GM19372 (cell line): ENCODE data around the gene MAPRE2.

Experiments used
- ATAC-seq: cut with Tn5 transposase; IDR thresholded peaks from one replicate; pipeline ENCODE4 v1.9.1; 2021; ENCODE audit warnings: mild to moderate bottlenecking, low read depth, moderate library complexity; ENCODE audit not compliant: unreplicated experiment

Gene MAPRE2

DNA sequence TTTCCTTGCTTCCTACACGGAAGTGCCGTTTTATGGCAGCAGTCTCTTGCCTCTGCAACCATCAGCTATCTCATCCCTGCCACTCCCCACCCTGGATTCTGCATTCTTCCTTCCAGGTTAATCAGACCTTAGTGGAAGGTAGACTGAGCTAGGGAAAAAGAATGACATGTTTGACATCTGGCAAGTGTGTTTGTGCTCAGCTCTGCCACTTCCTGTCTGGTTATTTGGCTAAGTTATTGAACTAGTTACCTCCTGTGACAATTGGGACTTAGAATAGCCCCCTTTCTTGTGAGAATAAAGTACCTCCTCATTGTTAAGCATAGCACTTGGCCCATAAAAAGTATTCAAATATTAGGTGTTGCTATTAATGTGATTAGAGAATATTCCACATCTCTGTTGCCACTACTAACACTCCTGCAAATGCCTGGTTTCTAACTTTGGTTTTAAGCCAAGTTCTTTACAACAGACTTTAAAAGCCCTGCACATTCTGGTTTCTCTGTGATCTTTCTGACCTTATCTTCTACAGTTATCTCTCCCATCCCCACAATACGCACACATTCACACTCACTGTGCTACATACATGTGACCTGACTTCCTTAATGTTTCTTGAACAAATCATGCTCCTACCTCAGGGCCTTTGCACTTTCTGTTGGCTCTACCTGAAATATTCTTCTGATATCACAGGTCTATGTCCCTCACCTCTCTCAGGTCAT, 10.8 kb upstream of the MAPRE2 start:
- peak; percentile 55 for ATAC-seq

DNA sequence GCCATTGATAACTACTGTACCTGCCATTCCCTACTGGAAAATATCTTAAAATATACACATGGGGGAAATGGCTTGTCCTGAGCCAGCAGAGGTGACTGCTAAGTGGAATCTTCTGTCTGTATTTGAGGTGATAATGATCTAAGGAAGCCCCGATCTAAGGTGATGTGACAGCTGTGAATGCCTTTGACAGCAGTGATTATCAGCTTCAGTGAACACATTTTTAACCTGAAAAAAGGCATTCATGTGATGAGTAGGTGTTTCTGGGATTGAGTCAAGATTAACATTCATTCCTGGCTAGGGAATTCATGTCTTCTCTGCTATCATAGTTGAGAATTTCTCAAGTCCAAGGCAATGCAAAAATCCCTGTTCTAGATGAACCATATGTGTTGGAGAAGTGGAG, 9.1 kb upstream of the MAPRE2 start:
- no peak for ATAC-seq

DNA sequence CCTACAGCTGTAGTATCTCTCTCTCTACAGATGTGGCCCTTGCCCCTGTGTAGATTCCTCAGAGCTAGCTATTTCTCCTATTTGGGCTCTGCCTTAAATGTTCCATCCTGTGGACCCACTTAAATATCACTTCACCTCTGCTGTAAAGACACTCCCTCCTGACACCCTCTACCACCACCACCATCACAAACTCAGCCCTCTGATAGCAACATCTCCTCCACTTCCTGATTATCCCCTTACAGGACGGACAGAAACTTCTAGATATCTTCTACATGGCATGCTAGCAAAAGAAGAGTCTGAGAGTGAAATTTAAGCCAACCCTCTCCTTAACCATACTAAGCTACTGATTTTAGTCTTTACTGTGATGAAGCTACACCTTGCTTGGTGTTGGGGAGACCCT, 3.2 kb upstream of the MAPRE2 start:
- ATAC-seq: no peak

DNA sequence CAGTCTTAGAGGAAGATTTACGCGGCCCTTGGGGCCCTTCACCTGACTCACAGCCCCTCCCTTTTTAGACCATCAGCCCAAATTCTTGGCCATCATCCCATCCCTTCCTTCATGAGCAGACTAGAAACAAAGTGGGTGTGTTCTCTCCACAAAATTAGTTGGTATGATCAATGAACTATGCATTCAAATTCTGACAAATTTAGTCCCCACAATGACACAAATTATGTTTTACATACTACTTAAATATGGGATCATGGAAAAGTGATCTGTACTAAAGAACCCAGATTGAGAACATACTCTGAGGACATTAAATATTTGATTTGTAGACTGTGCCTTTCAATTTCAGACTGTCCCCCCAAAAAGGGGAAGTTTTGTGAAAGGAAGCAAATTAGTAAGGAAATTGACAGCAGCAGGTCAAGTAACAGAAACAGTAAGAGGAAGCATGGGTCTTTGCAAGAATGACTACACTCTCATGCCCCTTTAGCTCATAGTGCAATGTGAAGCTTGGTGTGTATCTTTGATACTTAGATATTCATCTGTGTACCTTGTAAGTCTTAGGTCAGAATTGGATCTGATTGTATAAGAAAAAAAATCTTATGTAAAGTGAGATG, 2.2 kb upstream of the MAPRE2 start:
- peak; percentile 24 for ATAC-seq

DNA sequence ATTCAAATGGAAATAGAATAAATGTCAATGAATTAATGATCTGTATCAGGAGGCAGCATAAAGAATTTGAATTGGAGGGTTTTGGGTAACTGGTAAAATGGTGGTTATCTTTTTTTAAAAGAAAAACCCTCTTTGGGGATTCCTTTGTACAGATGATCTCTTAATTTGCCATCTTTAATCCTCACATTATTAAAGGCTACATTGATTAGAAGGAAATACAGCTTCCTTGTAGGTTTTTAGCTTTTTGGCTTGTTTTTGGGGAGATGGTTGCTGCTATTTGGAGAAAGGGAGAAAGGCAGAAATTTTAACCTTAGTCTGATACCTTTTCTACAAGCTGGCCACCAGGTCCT, 600 bp upstream of the MAPRE2 start:
- no peak for ATAC-seq

DNA sequence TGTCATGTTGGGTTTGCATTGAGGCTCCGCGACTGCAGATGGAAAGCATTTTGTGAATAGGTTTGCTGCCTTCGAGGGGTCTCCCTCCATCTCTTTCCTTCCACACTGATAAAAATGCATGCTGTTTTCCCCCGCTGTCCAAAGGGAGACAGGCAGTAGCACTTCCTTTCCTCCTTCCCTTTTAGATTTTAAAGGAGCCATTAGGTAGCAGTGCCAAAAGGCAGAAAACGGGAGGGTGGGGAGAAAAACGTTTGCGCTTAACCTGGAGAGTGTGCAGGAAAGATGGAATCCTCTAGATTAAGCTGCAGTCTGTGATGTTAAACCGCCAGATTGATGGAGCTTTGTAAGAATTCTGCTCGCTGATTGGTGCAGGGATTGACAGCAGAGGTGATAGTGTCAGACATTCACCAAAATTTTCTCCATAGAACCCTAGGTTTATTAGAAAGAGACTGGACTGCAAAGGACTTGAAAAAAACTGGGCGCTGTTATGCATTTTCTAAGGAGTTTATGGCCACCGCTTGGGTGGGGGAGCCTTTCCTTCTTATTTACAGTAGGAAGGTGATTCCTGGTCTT, 688 bp downstream of the MAPRE2 start:
- ATAC-seq: no peak

DNA sequence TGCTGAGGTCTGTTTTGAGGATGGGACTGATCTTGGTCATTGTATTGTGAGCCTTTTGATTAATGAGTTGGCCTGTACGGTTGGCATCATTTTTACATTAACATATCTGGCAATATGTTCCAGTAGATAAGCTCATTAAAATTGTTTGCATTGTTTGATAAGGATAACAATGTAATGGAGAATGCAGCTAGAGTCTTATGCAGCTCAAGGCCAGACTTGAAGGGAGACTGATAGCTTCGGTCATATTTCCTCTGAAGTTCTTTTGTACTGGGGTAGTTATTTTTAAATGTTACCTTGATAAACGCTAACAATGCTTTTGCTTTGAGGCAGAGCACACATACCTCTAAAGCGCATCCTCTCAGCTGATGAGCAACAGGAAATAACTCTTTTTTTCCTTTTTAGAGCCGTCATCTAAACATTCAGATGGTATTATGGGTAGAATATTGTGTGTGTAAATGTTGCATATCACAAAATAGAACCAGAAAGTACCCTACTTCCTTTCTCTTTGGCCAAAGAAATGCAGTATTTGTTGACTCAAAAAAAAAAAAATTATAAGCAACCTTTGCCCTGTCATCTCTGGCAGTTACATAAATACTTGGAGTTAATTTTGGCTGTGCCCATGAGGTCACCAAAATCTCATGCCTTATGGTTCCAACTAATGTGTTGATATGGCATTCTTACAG, 1.3 kb downstream of the MAPRE2 start:
- no peak for ATAC-seq

DNA sequence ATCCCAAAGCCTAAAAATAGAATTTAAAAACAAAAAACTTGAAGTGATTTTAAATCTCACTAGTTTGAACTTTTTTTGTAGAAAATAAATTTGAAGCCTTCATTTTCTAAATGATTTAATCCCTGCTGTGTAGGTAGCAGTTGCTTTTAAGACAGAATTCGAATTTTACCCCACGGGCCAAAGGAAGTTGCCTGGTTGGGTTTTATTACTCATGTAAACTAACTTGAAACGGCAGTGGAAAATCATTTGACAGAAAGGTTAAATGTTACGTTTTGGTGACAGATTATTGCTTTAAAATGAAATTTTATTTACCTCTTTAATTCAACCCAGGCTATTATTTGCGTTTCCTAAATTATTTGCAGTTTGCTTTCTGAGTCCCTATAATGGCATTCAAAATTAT, 2.0 kb downstream of the MAPRE2 start:
- ATAC-seq: no peak

DNA sequence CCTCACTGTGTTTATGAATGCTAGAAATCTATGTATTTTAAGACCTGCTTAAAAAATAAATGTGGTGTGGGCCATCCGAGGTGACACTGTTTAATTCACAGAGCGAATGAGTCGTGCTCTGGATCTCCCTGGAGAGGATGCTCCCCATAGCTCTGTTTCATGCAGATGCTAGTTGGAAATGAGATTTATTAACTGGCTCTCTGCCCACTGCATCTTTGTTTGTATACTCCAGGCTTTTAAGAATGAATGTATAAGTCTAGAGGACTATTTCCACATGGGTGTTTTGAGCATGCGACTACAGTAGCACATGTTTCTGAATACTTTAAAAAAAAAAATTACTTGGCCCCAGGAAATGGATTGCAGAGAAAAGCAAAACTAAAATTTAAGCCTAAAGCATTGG, 3.9 kb downstream of the MAPRE2 start:
- ATAC-seq: no peak

DNA sequence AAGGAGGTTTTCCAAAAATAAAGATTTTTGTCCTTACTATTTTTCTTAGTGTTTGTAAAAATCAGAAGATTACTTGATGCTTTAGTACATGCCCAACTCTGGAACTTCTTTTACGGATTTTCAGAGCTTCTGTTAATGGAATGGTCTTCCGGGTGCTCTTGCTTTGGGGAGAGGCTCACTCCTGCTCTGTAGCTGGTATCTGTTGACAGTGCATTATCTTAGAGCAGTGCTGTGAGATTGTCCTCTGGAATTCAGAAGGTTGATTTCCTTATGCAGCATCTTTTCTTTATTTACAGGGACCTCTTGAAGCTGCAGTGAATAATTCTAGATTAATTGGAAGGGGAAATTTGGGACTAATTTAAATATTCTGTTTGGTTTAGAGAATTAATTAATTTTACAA, 4.6 kb downstream of the MAPRE2 start:
- no peak for ATAC-seq

DNA sequence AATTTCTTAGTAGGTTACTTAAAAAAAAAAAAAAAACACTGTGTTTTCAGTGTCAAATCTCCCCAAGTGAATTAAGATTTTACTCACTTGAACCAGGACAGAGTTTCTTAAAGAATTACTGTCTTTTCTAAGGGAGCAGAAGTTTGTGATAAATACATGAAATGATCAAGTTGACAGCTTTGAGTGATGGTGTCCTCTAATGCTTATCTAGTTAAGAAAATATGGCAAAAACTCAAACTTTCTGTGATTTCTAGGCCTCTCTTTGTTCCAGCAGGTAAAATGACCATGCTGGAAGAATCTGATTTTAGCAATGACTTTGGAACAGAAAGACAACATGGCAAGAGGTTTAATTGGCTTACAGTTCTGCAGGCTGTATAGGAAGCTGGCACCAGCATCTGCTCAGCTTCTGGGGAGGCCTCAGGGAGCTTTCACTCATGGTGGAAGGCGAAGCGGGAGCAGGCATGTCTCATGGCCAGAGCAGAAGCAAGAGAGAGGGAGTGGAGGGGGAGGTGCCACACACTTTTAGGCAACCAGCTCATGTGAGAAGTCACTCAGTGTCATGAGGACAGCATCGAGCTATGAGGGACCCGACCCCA, 6.6 kb downstream of the MAPRE2 start:
- ATAC-seq: no peak

DNA sequence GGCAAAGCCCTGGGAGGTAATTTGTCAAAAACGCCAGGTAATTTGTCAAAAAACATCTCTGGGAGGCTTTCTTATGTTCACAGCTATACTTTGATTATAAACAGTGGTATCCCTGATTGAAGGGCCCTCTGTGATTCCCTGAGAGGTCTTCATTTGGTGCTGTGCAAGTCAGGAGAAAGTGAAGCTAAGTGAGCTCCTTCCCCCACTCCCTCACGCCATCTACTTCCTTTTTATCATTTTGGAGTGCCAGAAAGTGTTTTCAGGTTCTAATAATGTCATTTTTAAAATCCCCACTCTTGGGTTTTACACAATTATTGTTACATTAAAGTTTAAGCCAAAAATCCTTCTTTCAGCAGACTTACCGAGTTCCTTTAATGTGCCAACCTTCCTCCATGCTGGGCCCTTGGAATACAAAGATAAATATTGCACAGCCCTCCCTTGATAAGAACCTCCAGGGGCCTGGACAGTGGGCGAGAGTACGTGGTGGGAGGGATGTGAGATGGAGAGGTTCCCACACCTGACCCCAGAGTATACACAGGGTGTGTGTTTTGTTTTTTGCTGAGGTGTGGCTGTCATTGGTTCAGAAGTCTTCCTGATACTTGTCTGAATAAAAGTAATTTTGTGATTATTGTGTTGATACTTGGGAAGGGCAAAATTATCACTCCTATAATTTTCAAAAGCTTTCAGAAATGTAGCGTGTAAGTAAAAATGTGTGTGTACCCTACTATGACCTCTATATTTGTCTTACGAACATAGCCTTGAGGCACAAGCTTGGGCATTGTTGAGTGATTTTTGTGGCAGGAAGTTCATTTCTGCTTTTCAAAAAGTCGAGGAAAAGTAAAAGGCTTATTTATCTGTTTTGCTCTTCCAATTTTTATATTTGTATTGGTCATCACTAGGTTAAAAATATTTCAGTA, 8.2 kb downstream of the MAPRE2 start:
- ATAC-seq: no peak

DNA sequence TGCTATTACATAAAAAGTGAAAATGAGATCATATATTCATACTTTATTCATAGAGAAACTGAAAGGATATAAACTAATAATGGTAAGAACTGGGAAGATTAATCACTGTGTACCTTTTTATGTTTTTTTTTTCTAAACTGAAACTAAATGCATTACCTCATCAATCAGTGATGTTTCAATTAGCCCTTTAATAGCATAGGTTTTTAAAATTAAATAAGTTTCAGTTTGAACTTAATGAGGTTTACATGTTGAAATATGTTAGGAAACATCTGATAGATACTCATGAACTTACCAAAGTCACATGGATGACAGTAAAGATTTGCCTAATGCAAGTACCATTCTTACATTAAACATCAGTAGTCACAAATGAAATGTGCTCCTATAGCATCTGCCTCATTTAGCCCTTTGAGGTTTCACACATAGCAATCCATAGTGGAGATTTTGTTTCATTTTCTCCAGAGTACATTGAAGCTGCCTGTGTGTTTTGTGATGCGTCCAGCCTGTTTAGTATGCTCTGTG, 8.9 kb downstream of the MAPRE2 start:
- no peak for ATAC-seq

DNA sequence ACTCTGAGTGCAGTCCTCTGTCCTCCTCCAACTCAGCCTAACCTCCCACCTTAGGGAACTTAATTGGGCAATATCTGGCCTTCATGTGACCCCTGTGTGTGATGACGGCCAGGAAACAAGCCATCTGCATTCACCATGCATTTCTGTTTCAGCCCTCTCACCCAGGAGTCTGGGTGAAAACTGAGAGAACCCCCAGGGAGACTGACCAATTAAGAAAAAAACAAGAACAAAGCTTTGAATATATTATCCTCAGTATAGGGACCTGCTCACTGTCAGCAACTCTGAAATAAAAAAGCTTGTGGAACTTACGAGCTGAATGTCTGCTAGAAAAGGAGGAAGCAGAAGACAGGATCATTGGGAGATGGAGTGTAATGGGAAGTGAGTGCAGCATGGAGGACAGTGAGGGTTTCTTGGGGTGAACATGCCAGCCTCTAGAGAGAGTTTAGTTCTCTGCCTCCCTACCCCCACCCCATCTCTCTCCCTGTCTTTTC, 9.5 kb downstream of the MAPRE2 start:
- no peak for ATAC-seq

DNA sequence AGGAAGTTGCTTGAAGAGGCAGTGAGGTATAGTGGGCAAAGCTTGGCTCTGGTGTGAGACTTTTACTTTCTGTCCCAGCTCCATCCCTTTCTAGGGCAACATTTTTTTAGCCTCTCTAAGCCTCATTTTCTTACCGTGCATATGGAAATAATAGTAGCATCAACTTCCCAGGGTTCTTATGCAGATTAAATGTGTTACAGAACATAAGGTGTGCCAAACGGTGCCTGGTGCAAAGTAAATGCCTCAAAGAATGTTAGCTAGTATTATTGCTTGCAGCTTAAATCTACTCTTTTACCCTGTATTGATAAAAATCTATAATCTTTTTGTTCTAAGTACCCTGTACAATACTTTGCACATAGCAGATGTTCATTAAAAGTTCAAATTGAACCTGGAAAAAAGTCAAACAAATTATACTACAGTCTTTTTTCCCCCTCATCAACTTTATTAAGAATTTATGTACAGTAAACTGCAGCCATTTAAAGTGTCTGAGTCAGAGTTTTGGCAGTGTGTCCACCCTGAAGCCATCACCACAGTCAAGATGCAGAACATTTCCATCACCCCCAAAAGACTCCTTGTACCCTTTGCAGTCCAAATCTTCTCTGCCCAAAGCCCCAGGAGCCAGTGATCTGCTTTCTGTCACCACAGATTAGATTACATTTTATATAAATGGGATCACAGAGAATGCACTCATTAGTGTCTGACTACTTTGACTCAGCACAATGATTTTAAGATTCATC, 10.6 kb downstream of the MAPRE2 start:
- ATAC-seq: no peak

DNA sequence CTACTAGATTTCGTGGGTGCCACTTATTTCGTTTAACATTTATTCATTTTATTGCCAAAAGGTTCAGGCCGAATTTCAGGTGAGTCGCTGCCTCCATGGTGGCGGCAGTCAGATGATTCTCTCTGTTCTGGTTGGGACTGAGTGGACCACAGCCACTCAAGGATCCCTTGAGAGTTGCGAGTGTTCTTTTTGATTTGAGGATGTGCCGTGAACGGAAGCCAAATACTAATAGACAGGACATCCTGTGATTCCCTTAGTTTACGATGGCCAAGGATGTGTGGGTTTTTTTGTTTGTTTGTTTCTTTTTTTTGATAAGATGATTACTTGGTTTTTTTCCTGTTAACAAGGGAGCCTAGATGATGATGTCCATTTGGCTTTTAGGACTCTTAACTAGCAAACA, 13.2 kb downstream of the MAPRE2 start:
- ATAC-seq: no peak

DNA sequence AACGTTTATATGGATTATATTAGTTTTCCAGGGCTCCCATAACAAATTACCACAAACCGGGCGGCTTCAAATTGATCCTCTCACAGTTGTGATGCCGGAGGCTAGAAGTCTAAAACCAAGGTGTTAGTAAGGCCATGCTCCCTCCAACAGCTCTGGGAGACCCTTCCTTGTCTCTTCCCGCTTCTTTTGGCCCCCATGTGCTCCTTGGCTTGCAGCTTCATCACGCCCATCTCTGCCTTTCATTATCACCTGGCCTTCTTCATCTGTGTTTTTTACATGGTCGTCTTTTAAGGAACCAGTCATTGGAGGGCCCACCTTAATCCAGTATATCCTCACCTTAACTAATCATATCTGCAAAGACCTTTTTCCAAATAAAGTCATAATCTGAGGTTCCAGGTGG, 13.9 kb downstream of the MAPRE2 start:
- ATAC-seq: no peak

DNA sequence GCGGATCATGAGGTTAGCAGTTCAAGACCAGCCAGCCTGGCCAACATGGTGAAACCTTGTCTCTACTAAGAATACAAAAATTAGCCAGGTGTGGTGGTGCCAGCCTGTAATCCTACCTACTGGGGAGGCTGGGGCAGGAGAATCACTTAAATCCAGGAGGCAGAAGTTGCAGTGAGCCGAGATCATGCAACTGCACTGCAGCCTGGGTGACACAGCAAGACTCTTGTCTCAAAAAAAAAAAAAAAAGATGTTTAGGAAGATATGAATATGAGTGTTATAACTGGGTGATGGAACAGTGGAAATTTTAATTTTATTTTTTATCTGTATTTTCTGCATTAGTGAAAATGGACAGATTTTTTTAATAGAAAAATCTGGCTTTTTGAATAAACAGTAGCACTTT, 14.5 kb downstream of the MAPRE2 start:
- no peak for ATAC-seq

DNA sequence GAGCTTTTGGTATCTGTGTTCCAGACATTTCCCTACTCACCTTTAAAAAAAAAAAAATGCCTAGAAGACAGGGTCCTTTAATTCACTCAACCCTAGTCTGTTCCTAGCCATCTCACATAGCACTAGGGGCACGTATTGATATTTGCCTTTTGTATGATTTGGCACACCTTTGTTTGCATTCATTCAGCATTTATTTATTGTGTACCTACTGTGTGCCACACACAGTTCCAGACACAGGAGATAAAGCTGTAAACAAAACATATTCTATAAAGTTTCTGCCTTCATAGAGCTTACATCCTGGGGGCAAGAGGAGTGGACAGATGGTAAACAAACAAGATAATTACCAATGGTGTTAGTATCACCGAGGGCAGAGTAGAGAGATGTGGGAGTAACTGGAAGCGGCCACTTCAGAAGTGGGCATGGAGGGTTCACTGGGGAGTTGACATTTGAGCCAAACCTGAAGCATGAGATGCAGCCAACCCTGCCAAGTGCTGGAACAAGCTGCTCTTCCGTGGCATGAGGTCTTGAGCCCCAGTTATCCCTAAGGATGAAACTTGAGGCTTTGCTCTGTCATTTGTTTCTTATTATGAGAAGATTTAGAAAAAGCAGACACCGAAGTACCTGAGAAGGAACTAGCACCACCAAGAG, 18.2 kb downstream of the MAPRE2 start:
- ATAC-seq: no peak
